AG09309 (cell line): Measurements from ENCODE around the gene SCD5.
A peak's percentile ranks its signal among the peaks of the same experiment; 100 is the strongest.

Experiments
- DNase-seq: peaks from one replicate; pipeline ENCODE4 v3.0.0-alpha.2; 2010; ENCODE audit warnings: low read depth
- H3K4me3 ChIP-seq: 2 replicates; pipeline ENCODE4 v1.5.1; 2011; ENCODE audit warnings: mild to moderate bottlenecking, low read depth, low read length, moderate library complexity; ENCODE audit not compliant: control insufficient read depth
- CTCF ChIP-seq: IDR thresholded peaks from 2 replicates; pipeline ENCODE4 v1.5.1; 2011; ENCODE audit warnings: mild to moderate bottlenecking, low read depth, low read length, inconsistent platforms; ENCODE audit not compliant: insufficient read depth, control insufficient read depth; ENCODE audit errors: missing control alignments

The SCD5 gene

GRCh38 chr4:82786828-82787227, 11.8 kb downstream of the SCD5 start:
- TF ChIP-seq CTCF, result no peak
- no peak for DNase-seq
- H3K4me3 ChIP-seq, result no peak overlapping the region

- peak; percentile 78 for DNase-seq
- no peak for TF ChIP-seq CTCF
- no peak overlapping the region for H3K4me3 ChIP-seq
Measured at GRCh38 chr4:82785611-82786400, 12.8 kb downstream of the SCD5 start.

- DNase-seq, result no peak
- TF ChIP-seq CTCF, result no peak
- peak overlapping the region; percentile 8; the same call in 1 of the 2 replicates for H3K4me3 ChIP-seq
Measured at GRCh38 chr4:82784681-82785610, 13.7 kb downstream of the SCD5 start.

- H3K4me3 ChIP-seq, result no peak overlapping the region
- TF ChIP-seq CTCF, result no peak
Measured at GRCh38 chr4:82782626-82783345, 15.8 kb downstream of the SCD5 start.

GRCh38 chr4:82780752-82781231, 17.8 kb downstream of the SCD5 start:
- DNase-seq, result no peak
- no peak overlapping the region for H3K4me3 ChIP-seq
- no peak for TF ChIP-seq CTCF

More at GRCh38 chr4:82782626-82783345, 15.8 kb downstream of the SCD5 start:
- no peak for DNase-seq

- no peak overlapping the region for H3K4me3 ChIP-seq
- TF ChIP-seq CTCF, result no peak
- DNase-seq, result no peak
Measured at GRCh38 chr4:82780170-82780751, 18.3 kb downstream of the SCD5 start.
